ENCODE data around the gene SPATA13.

Gene SPATA13

GRCh38 chr13:24133021-24133795 is 27.3 kb upstream of the SPATA13 start:
- no peaks in the 10 kb centered on the region for H3K4me1 ChIP-seq (ENCODE audit: control insufficient read depth, insufficient read depth, low read length)
- H3K27ac ChIP-seq (ENCODE audit: extremely low read depth, low read depth, low read length): no peak overlapping the region
- no peaks in the 10 kb centered on the region for H3K36me3 ChIP-seq (ENCODE audit: control insufficient read depth in 2 of 2, insufficient read depth in 1 of 2, low read length in 2 of 2)
- H3K4me3 ChIP-seq (ENCODE audit: low read depth, low read length): no peak overlapping the region
- TF ChIP-seq ZFHX2 (tag by site-specific recombination; conservative IDR thresholded peaks at IDR 0.05) (peak; percentile 57), SCRT2 (tag by site-specific recombination; IDR thresholded peaks at IDR 0.05) (peak; percentile 71), ZNF311 (tag by site-specific recombination; IDR thresholded peaks at IDR 0.05; ENCODE audit: borderline replicate concordance) (no peak), ZNF639 (tag by site-specific recombination; IDR thresholded peaks at IDR 0.05) (no peak), PATZ1 (tag by site-specific recombination; IDR thresholded peaks at IDR 0.05) (no peak), ZNF221 (tag by site-specific recombination; IDR thresholded peaks at IDR 0.05; ENCODE audit: borderline replicate concordance) (no peak), EGR2 (tag by site-specific recombination; IDR thresholded peaks at IDR 0.05; ENCODE audit: low read depth) (0 out of 2 replicates have a peak, but pooled peaks have one; percentile 62), SCRT1 (tag by site-specific recombination; IDR thresholded peaks at IDR 0.05; ENCODE audit: borderline replicate concordance) (peak; percentile 63; the same call in 1 of the 2 replicates)
- CTCF ChIA-PET: no interaction called here
- no peaks in the 10 kb centered on the region for H3K9me3 ChIP-seq (ENCODE audit: control insufficient read depth, insufficient read depth, low read depth, low read length)
- POLR2A ChIA-PET: no interaction called here

- Histone ChIP-seq H3K4me3 (ENCODE audit: low read depth, low read length) (no peak overlapping the region), H3K27ac (ENCODE audit: extremely low read depth, low read depth, low read length) (no peak overlapping the region), H3K36me3 (ENCODE audit: control insufficient read depth in 2 of 2, insufficient read depth in 1 of 2, low read length in 2 of 2) (no peaks in the 10 kb centered on the region), H3K4me1 (ENCODE audit: control insufficient read depth, insufficient read depth, low read length) (no peaks in the 10 kb centered on the region), H3K9me3 (ENCODE audit: control insufficient read depth, insufficient read depth, low read depth, low read length) (no peaks in the 10 kb centered on the region)
- POLR2A ChIA-PET: no interaction called here
- CTCF ChIA-PET: no interaction called here
- TF ChIP-seq KLF16 (tag by site-specific recombination; IDR thresholded peaks at IDR 0.05) (no peak), ZNF514 (tag by site-specific recombination; IDR thresholded peaks at IDR 0.05) (no peak), ZNF324 (tag by site-specific recombination; IDR thresholded peaks at IDR 0.05) (no peak), ZNF157 (tag by site-specific recombination; IDR thresholded peaks at IDR 0.05) (no peak), ZNF280D (tag by site-specific recombination; IDR thresholded peaks at IDR 0.05) (no peak), SP7 (tag by site-specific recombination; IDR thresholded peaks at IDR 0.05) (no peak), ZNF121 (tag by site-specific recombination; IDR thresholded peaks at IDR 0.05) (no peak), ZNF513 (tag by site-specific recombination; IDR thresholded peaks at IDR 0.05) (no peak), ZBTB44 (tag by site-specific recombination; IDR thresholded peaks at IDR 0.05) (no peak)
Measured at GRCh38 chr13:24134231-24134630, 26.3 kb upstream of the SPATA13 start.

Data from HEK293 (cell line).